Measurements from ENCODE around the gene CEP112. TPM values are rescaled to one million over a fixed set of nuclear protein-coding genes. Genes with fewer than 3 reads are reported as not detected.

CEP112 gene
- total and polyA plus RNA-seq, 8 donors = 8.4 to 11.4 (median 9.8) TPM

DNA sequence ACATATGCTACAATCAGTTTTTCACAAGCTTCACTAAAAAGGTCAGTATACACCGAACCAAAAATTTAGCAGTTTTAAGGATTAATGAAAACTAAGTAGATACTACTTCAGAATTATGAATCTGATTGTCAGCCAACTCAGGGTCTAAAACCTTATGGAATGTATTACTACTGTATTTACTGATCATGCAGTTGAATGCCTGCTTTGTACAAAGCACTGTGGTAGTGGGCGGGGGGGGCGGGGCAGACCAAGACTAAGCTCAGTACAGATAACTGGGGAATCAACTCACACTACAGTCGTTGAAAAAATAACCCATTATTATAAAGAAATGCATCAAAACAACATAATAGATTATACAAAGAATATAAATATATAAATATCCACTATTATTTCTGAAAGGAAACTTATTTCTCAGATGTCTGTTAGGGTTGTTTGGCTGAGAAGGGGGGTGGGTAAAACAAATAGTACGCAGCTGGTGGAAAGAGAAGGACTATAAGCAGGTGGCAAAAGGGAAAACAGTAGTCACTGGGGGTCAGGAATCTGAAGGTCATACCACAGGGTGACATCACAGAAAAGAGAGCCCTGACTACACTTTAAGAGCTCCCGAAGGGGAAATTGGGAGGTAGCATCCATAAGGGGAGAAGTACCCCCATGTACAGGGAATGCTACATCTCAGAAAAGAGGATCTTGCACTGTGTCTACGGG lies 521.1 kb downstream of the CEP112 start:
- FAIRE-seq (no peak), ATAC-seq (peak in 1 of 4 donors; percentile 33), DNase-seq (no peak)
- H3K36me3 ChIP-seq = no peaks in the 10 kb centered on the region
- no peaks in the 10 kb centered on the region for H3K4me1 ChIP-seq
- 61 to 65% methylated on average over 7 of the region's 7 CpGs for WGBS, 2 donors
- H3K4me3 ChIP-seq = no peak overlapping the region
- no peak overlapping the region for H3K27ac ChIP-seq
- no peaks in the 10 kb centered on the region for H3K27me3 ChIP-seq
- no peaks in the 10 kb centered on the region for H3K9me3 ChIP-seq
- intact Hi-C loops (cut with DNase I) = no loop called here
- TF ChIP-seq, protein P1, sequence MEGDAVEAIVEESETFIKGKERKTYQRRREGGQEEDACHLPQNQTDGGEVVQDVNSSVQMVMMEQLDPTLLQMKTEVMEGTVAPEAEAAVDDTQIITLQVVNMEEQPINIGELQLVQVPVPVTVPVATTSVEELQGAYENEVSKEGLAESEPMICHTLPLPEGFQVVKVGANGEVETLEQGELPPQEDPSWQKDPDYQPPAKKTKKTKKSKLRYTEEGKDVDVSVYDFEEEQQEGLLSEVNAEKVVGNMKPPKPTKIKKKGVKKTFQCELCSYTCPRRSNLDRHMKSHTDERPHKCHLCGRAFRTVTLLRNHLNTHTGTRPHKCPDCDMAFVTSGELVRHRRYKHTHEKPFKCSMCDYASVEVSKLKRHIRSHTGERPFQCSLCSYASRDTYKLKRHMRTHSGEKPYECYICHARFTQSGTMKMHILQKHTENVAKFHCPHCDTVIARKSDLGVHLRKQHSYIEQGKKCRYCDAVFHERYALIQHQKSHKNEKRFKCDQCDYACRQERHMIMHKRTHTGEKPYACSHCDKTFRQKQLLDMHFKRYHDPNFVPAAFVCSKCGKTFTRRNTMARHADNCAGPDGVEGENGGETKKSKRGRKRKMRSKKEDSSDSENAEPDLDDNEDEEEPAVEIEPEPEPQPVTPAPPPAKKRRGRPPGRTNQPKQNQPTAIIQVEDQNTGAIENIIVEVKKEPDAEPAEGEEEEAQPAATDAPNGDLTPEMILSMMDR (IDR thresholded peaks at IDR 0.05) = no peak

DNA sequence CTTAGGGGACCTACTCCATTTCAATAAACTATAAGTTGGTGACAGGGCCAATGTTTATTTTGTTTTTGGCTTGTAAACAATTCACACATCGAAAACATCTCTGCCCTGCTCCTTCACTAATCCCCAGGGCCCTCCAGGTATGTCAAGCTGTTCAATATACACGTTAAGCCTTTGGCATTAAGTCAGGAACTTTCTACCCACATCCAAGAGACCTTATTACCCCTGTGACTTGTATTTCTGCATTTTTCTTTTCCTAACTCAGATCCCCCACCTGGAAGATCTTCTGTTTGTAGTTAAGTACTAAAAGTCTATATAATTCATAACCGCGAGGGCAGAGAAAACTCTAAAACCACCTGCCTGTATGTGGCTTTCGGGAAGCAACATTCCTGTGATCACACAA lies 523.7 kb downstream of the CEP112 start:
- H3K4me3 ChIP-seq = no peak overlapping the region
- H3K36me3 ChIP-seq = no peaks in the 10 kb centered on the region
- H3K4me1 ChIP-seq = no peaks in the 10 kb centered on the region
- 81 to 86% methylated on average over 5 of the region's 5 CpGs for WGBS, 2 donors
- no peaks in the 10 kb centered on the region for H3K9me3 ChIP-seq
- H3K27ac ChIP-seq = no peak overlapping the region
- intact Hi-C loops (cut with DNase I) = no loop called here
- TF ChIP-seq, protein P1 (IDR thresholded peaks at IDR 0.05) = no peak
- H3K27me3 ChIP-seq = no peaks in the 10 kb centered on the region
- FAIRE-seq = no peak
- ATAC-seq = no peak
- DNase-seq = no peak

DNA sequence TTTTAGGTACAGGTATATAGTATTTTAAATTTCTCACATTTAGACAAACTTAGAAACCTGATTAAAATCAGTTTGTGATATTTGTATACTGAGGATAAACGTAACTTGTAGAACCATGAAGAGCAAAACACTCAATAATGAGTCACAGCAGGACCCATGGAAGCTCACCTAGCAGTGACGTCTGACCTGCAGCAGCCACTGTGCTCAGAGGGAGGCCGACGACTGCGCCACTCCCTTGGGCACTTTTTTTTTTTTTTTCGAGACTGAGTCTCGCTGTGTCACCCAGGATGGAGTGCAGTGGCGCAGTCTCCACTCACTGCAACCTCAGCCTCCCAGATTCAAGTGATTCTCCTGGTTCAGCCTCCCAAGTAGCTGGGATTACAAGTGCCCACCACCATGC lies 524.3 kb downstream of the CEP112 start:
- WGBS, 2 donors = 93 to 95% methylated on average over 8 of the region's 8 CpGs
- Histone ChIP-seq H3K36me3 (no peaks in the 10 kb centered on the region), H3K4me3 (no peak overlapping the region), H3K9me3 (no peaks in the 10 kb centered on the region), H3K4me1 (no peaks in the 10 kb centered on the region), H3K27me3 (no peaks in the 10 kb centered on the region), H3K27ac (no peak overlapping the region)
- TF ChIP-seq, protein P1 (IDR thresholded peaks at IDR 0.05) = no peak
- intact Hi-C loops (cut with DNase I) = no loop called here
- DNase-seq = no peak
- no peak for FAIRE-seq
- no peak for ATAC-seq

DNA sequence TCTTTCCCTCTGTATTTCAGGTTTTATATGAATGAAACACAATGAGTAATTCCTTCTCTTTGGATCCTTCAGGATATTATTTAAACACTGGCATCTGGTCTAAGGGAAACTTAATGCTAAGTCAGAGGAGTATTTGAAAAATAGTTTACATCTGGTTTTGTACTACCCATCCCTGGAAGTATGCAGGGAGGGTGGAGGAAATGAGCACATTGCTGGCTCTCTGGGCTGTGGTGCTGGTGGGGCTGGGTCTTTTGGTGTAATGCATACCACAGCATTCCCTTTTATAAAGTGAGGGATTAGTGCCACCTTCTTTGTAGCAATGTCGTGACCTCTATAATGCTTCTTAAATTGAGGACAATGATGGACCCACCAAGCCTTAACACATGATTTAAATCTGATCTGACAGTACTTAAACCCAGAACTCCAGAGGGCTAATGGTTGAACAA lies 525.0 kb downstream of the CEP112 start:
- ATAC-seq (no peak), DNase-seq (no peak), FAIRE-seq (no peak)
- 97 to 100% methylated on average over 1 of the region's 1 CpG for WGBS, 2 donors
- no peak overlapping the region for H3K27ac ChIP-seq
- no peaks in the 10 kb centered on the region for H3K27me3 ChIP-seq
- H3K9me3 ChIP-seq = no peaks in the 10 kb centered on the region
- TF ChIP-seq, protein P1 (IDR thresholded peaks at IDR 0.05) = no peak
- H3K4me3 ChIP-seq = no peak overlapping the region
- no peaks in the 10 kb centered on the region for H3K36me3 ChIP-seq
- no peaks in the 10 kb centered on the region for H3K4me1 ChIP-seq
- intact Hi-C loops (cut with DNase I) = no loop called here

DNA sequence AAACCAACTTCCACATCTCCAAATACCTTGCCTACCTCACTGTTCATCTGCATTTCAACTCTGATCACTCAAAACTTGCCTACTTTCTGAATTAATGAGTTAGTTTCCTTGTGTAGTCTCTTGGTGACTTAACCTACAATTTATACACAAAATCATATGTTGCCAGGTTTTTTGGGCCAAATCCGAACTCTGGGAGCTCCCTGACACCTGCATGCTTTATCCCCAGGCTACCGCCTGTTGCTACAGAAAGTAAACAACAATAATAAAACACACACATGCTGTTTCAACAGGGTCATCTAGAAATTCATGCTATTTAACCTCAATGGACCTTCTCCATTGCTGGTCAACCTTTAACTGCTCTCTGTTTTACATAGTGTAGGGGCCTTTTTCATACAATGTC lies 526.0 kb downstream of the CEP112 start:
- no peaks in the 10 kb centered on the region for H3K27me3 ChIP-seq
- no peaks in the 10 kb centered on the region for H3K36me3 ChIP-seq
- intact Hi-C loops (cut with DNase I) = no loop called here
- WGBS, 2 donors = 91 to 96% methylated on average over 2 of the region's 2 CpGs
- H3K9me3 ChIP-seq = no peaks in the 10 kb centered on the region
- no peak overlapping the region for H3K27ac ChIP-seq
- no peaks in the 10 kb centered on the region for H3K4me1 ChIP-seq
- TF ChIP-seq, protein P1 (IDR thresholded peaks at IDR 0.05) = no peak
- no peak overlapping the region for H3K4me3 ChIP-seq
- no peak for DNase-seq
- no peak for ATAC-seq
- FAIRE-seq = no peak
